HUES48 (cell line): ENCODE results near the gene AHR.

Experiments
- H3K27ac ChIP-seq: one replicate; pipeline ENCODE4 v1.7.0; 2013; ENCODE audit warnings: low read depth, low read length, inconsistent platforms
- H3K27me3 ChIP-seq: 2 replicates; pipeline ENCODE4 v1.6.1; 2013; ENCODE audit warnings: mild to moderate bottlenecking, low read length; ENCODE audit not compliant: control insufficient read depth, insufficient read depth
- H3K36me3 ChIP-seq: 2 replicates; pipeline ENCODE4 v1.6.1; 2013; ENCODE audit warnings: low read length; ENCODE audit not compliant: control insufficient read depth, insufficient read depth
- H3K4me1 ChIP-seq: 2 replicates; pipeline ENCODE4 v1.6.1; 2013; ENCODE audit warnings: mild to moderate bottlenecking, low read length; ENCODE audit not compliant: control insufficient read depth, insufficient read depth
- H3K4me3 ChIP-seq: 2 replicates; pipeline ENCODE4 v1.5.1; 2013; ENCODE audit warnings: mild to moderate bottlenecking, low read depth, low read length
- H3K9ac ChIP-seq: 2 replicates; pipeline ENCODE4 v1.6.1; 2013; ENCODE audit warnings: mild to moderate bottlenecking, low read depth, low read length, moderate library complexity
- H3K9me3 ChIP-seq: 2 replicates; pipeline ENCODE4 v1.6.1; 2013; ENCODE audit warnings: low read length; ENCODE audit not compliant: control insufficient read depth, insufficient read depth

AHR gene

DNA sequence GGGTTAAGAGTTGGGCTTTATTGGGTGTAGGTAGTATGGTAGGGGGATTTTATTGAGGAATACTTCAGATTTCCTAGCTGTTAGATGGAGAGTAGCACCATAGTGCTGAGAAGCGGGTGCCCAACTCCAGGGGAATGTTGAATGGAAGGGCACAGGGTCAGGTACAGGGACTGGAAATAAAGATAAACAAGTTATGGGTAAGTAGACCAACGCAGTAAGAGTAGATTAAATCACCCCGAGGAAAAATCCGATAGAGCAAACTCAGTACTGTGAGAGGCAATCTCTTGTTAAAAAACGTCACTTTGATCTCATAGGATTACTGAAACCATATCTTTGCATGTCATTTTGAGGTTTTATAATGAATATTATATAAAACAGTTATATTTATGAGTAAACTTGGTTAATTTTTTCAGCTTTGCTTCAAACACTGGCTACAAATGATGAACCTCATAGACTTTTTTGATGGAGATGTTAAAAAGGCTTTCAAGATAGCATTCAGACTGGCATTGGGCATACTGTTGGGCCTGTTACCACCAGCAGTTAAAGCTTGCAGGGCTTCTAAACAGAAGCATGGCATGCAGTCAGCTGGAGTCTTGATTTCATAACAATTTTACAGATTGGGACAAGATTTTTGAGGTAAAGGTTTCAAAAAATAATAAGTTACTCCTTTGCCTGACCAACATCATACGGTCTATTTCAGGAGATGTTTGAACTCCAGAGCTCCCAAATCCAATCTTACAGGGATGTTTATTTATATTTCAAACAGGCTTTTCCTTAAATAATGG, 7.1 kb downstream of the AHR start:
- no peak overlapping the region for H3K27ac ChIP-seq

DNA sequence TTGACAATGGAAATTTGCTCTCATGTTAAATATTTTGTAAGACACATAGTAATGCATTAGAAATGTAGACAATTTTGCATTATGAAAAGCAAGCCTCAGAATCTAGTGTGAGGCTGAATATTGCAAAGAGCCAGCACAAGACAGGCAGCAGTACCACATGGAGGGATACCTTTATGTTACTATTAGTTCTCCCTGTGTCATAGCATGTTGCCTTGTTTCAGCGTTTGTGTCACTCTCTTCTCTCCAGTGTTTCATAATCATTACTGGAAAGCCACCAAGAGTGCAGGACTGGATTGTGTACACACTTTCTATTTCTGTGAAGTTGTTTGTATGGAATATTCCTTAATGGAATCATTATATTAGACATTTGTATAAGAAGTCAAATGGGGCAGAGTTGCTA, 8.5 kb downstream of the AHR start:
- Histone ChIP-seq H3K27me3 (no peaks in the 10 kb centered on the region), H3K36me3 (no peaks in the 10 kb centered on the region), H3K9me3 (no peaks in the 10 kb centered on the region), H3K4me1 (peaks cover 74% of the 10 kb centered on the region), H3K9ac (no peak overlapping the region), H3K4me3 (no peak overlapping the region), H3K27ac (no peak overlapping the region)

More for the DNA sequence above, 7.1 kb downstream of the AHR start:
- H3K4me3 ChIP-seq = no peak overlapping the region
- H3K27me3 ChIP-seq = no peaks in the 10 kb centered on the region
- no peaks in the 10 kb centered on the region for H3K9me3 ChIP-seq
- H3K36me3 ChIP-seq = no peaks in the 10 kb centered on the region
- H3K4me1 ChIP-seq = peaks cover 70% of the 10 kb centered on the region
- H3K9ac ChIP-seq = no peak overlapping the region

DNA sequence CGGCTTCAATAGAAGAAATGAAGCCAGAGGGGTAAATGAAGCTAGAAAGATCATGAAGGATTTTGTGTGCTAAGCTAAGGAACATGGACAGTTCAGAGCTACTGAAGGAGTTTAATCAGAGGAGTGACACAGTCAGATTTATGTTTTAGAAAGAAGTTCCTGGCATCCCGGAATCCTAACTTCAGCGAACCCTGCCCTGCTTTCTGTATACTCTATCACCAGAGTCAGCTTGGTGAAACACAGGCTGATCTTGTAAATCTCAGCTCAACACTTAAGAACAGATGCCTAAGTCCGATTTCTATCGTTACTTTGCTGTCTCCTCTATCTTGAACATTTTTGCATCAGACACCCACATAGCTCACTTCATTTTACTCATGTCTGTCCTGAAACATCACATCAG, 9.1 kb downstream of the AHR start:
- no peak overlapping the region for H3K4me3 ChIP-seq
- peaks cover 76% of the 10 kb centered on the region for H3K4me1 ChIP-seq

DNA sequence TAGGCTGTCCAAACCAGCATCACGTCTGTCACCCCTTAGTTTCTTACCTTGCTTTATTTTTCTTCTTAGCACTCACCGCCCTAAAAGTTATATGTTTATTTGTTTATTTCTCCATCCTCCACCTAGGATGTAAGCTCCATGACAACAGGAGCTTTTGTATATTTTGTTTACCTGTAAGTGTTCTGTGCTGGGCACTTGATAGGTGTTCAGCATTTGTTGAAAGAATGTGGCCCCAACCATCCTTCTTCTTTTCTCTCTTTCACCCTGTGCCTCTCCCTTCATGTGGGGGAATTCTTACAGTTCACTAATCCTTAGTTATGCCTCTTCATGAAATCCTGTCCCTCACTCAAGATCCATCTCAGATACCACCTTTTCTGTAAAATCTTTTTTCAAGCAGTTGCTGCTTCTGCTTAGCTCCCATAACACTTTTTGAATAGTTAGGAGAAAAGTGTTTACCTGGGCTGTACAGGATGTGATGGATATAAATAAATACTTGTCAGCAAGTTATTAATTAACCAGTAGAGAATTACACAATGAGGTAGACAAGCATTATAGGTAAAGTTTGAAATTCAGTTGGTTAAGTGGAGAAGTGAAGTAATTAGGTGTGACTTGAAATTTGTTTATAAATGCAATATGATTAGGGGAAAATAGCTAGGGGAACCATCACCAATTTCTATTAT, 9.7 kb downstream of the AHR start:
- Histone ChIP-seq H3K9ac (no peak overlapping the region), H3K9me3 (no peaks in the 10 kb centered on the region), H3K4me3 (no peak overlapping the region), H3K4me1 (peaks cover 78% of the 10 kb centered on the region), H3K36me3 (no peaks in the 10 kb centered on the region), H3K27me3 (no peaks in the 10 kb centered on the region), H3K27ac (no peak overlapping the region)

More for the DNA sequence above, 9.1 kb downstream of the AHR start:
- Histone ChIP-seq H3K27ac (no peak overlapping the region), H3K27me3 (no peaks in the 10 kb centered on the region), H3K9me3 (no peaks in the 10 kb centered on the region), H3K36me3 (no peaks in the 10 kb centered on the region), H3K9ac (no peak overlapping the region)

DNA sequence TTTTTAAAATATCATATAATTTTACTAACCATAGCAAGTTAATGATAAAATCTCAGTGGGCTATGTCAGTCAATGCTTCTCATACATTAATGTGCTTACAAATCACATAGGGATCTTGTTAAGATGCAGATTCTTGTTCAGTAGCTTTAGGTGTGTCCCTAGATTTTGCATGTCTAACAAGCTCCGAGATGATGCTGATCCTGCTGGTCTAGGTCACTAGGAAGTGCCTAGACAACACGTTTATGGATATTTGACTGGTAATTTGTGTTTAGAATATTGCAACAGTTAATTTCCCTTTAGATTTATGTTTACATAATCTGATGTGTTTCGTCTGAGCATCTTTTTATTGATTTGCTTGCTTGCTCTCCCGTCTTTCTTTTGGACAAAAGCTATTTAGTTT, 12.7 kb downstream of the AHR start:
- Histone ChIP-seq H3K4me3 (no peak overlapping the region), H3K9me3 (no peaks in the 10 kb centered on the region), H3K27me3 (no peaks in the 10 kb centered on the region), H3K27ac (peak overlapping the region; percentile 84), H3K9ac (no peak overlapping the region), H3K36me3 (no peaks in the 10 kb centered on the region), H3K4me1 (peaks cover 75% of the 10 kb centered on the region)

DNA sequence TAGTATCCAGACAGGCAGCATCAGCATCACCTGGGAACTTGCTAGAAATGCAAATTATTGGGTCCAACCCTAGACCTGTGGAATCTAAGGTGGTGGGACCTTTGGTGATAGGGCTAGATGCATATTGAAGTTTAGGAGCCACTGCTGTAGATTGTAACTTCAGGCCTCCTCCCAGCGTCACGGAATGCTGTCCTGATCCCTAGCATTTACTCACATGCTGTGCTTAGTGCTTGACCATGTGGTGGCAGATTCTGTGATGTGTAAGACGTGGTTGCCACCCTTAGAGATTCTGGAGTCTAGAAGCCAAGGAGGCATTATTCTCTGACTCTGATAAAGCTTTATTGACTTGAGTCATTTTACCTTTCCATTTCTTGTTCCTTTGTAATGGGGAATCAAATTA, 13.5 kb downstream of the AHR start:
- no peaks in the 10 kb centered on the region for H3K9me3 ChIP-seq
- H3K27ac ChIP-seq = peak overlapping the region; percentile 84
- H3K4me3 ChIP-seq = no peak overlapping the region; the same call in 1 of the 2 replicates
- peaks cover 68% of the 10 kb centered on the region for H3K4me1 ChIP-seq
- no peak overlapping the region for H3K9ac ChIP-seq
- H3K36me3 ChIP-seq = no peaks in the 10 kb centered on the region
- no peaks in the 10 kb centered on the region for H3K27me3 ChIP-seq

DNA sequence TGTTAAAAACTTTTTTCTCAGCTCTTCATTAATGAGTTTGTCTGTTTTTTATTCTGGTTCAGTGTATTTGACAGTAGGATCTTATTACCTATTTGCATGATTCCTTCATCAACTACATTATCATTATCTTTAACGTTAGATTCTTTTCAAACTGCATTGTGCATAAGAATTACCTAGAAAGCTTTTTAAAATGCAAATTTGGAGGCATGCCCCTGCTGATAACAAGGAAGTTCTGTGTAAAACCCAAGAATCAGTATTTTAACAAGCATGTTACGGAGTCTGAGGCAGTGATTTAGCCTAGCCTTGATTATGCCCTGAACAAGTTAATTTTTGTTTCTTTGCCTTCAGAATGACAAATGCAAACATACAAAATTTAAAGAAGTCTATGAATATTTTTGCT, 14.2 kb downstream of the AHR start:
- H3K36me3 ChIP-seq = no peaks in the 10 kb centered on the region
- no peak overlapping the region for H3K9ac ChIP-seq
- no peaks in the 10 kb centered on the region for H3K27me3 ChIP-seq
- peaks cover 67% of the 10 kb centered on the region for H3K4me1 ChIP-seq
- peak overlapping the region; percentile 46 for H3K4me3 ChIP-seq
- H3K27ac ChIP-seq = peak overlapping the region; percentile 84
- no peaks in the 10 kb centered on the region for H3K9me3 ChIP-seq

DNA sequence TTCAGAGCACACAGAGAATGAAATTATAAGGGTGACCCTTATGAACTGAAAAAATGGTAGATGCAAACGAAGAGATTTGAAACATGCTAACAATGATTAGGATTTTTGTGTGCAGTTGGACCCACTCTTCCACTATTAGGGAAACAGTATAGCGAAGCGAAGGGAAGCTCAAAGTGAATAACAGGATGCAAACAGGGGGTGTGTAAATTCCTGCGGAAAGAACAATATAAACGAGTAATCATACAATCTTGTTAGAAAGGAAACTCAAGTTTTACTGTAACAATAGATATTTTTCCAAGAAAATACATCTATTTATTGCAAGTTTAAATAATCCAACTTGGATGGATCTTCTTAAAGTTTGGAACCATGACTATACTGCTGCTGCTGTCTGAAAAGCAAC, 14.7 kb downstream of the AHR start:
- H3K9ac ChIP-seq = no peak overlapping the region
- H3K36me3 ChIP-seq = no peaks in the 10 kb centered on the region
- no peaks in the 10 kb centered on the region for H3K27me3 ChIP-seq
- H3K9me3 ChIP-seq = no peaks in the 10 kb centered on the region
- peak overlapping the region; percentile 46 for H3K4me3 ChIP-seq
- H3K4me1 ChIP-seq = peaks cover 63% of the 10 kb centered on the region
- H3K27ac ChIP-seq = peak overlapping the region; percentile 84

DNA sequence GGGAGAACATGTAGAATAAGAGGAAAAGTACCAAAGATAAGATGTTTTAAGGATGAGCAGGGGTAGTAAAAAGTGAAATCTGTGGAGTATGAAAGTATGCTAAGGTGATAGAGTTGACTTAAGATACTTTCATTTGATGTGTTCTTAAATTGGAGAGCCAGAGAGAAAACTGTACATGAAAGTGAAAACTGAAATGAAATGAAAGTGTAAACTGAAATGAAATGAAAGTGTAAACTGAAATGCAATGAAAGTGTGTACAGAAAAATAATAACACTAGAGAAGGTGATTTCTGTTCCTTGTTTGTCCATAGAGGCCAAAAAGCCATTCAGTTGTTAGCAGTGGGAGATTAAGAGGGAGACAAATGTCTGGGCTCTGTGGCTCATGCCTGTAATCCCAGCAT, 17.5 kb downstream of the AHR start:
- H3K27me3 ChIP-seq = no peaks in the 10 kb centered on the region
- no peak overlapping the region for H3K4me3 ChIP-seq
- no peaks in the 10 kb centered on the region for H3K36me3 ChIP-seq
- H3K4me1 ChIP-seq = peaks cover 51% of the 10 kb centered on the region
- no peak overlapping the region for H3K27ac ChIP-seq
- no peak overlapping the region for H3K9ac ChIP-seq
- no peaks in the 10 kb centered on the region for H3K9me3 ChIP-seq

DNA sequence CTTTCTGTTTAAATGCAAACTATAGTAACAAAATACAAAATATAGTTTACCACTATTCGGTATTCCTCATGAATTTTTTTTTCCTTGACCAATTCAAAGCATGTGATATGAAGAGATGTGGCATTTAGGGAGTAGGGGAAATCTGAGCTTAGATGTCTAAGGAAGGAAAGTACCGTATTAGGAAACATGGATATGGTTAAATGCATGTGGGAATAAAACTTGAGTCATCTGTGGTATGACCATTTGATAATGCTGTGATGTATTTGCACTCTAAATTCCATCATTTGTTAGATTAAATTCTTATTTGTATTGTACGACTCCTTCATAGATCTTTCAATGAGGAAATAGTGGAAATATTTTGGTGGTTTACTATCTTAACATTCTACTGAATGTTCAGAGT, 19.7 kb downstream of the AHR start:
- H3K9me3 ChIP-seq = no peaks in the 10 kb centered on the region
- peaks cover 29% of the 10 kb centered on the region for H3K4me1 ChIP-seq
- peaks cover 5% of the 10 kb centered on the region for H3K36me3 ChIP-seq
- H3K9ac ChIP-seq = no peak overlapping the region
- no peaks in the 10 kb centered on the region for H3K27me3 ChIP-seq
- H3K27ac ChIP-seq = no peak overlapping the region
- no peak overlapping the region for H3K4me3 ChIP-seq
